Fibroblast of lung (primary cell): ENCODE measurements around the gene RAB25.

Source experiments
- EZH2 ChIP-seq: IDR thresholded peaks from 2 replicates; pipeline ENCODE4 v1.5.1; 2012; ENCODE audit warnings: low read length, control low read depth, mild to moderate bottlenecking; ENCODE audit errors: missing control alignments
- TF ChIP-seq, protein P1 (sequence below), 2 donors: IDR thresholded peaks in 1 of 2; conservative IDR thresholded peaks in 1 of 2; 1 replicate in 1 of 2; 2 replicates in 1 of 2; pipeline ENCODE4 v1.5.1; 2011 to 2012; ENCODE audit warnings: low read length in 2 of 2, control low read depth in 1 of 2, inconsistent platforms in 1 of 2, low read depth in 1 of 2, mild to moderate bottlenecking in 1 of 2

- TF ChIP-seq, protein P1, sequence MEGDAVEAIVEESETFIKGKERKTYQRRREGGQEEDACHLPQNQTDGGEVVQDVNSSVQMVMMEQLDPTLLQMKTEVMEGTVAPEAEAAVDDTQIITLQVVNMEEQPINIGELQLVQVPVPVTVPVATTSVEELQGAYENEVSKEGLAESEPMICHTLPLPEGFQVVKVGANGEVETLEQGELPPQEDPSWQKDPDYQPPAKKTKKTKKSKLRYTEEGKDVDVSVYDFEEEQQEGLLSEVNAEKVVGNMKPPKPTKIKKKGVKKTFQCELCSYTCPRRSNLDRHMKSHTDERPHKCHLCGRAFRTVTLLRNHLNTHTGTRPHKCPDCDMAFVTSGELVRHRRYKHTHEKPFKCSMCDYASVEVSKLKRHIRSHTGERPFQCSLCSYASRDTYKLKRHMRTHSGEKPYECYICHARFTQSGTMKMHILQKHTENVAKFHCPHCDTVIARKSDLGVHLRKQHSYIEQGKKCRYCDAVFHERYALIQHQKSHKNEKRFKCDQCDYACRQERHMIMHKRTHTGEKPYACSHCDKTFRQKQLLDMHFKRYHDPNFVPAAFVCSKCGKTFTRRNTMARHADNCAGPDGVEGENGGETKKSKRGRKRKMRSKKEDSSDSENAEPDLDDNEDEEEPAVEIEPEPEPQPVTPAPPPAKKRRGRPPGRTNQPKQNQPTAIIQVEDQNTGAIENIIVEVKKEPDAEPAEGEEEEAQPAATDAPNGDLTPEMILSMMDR (conservative IDR thresholded peaks at IDR 0.05 in 1 of 2, IDR thresholded peaks at IDR 0.05 in 1 of 2; ENCODE audit: low read depth in 1 of 2, low read length in 2 of 2) = no peak
- no peak for TF ChIP-seq EZH2
These were observed 19.9 kb downstream of the RAB25 start for GRCh38 chr1:156080863-156081179.
